Calu3 (cell line): Measurements from ENCODE around the gene GADD45G. TPM values are rescaled to one million over a fixed set of nuclear protein-coding genes. Genes with fewer than 3 reads are reported as not detected.

ENCODE experiments used
- BruUV-seq: library from RNA; stranded (reverse); fragments of 400-500 nt; replicated peaks from 2 replicates; lab custom pipeline; 2021; lab: Mats Ljungman, UMichigan
- CTCF ChIA-PET: fragments of 300-600 bp; sonication (Branson Sonifier 250); formaldehyde crosslinking; loops from one replicate; lab custom pipeline; 2022; ENCODE audit warnings: antibody characterized with exemption; lab: Charles Lee
- DNase-seq: peaks from one replicate; pipeline ENCODE4 v3.0.0; 2022
- H3K27ac Mint-ChIP-seq: one replicate; pipeline ENCODE4 v1.8.0; 2022; ENCODE audit warnings: mixed read lengths; ENCODE audit not compliant: unreplicated experiment
- H3K27me3 Mint-ChIP-seq: one replicate; pipeline ENCODE4 v1.8.0; 2022; ENCODE audit warnings: mixed read lengths; ENCODE audit not compliant: unreplicated experiment
- H3K36me3 Mint-ChIP-seq: one replicate; pipeline ENCODE4 v1.8.0; 2022; ENCODE audit warnings: mild to moderate bottlenecking, moderate library complexity, mixed read lengths; ENCODE audit not compliant: insufficient read depth, unreplicated experiment
- H3K4me1 Mint-ChIP-seq: one replicate; pipeline ENCODE4 v1.8.0; 2022; ENCODE audit warnings: mild to moderate bottlenecking, low read depth, mixed read lengths; ENCODE audit not compliant: unreplicated experiment
- H3K4me3 Mint-ChIP-seq: one replicate; pipeline ENCODE4 v1.8.0; 2022; ENCODE audit warnings: mild to moderate bottlenecking, low read depth, moderate library complexity, mixed read lengths; ENCODE audit not compliant: unreplicated experiment
- H3K9me3 Mint-ChIP-seq: one replicate; pipeline ENCODE4 v1.8.0; 2022; ENCODE audit warnings: low read depth, mixed read lengths; ENCODE audit not compliant: unreplicated experiment
- CTCF ChIP-seq: fragments of 200-600 bp; IDR thresholded peaks from one replicate; pipeline ENCODE4 v1.8.0; 2022; ENCODE audit warnings: antibody characterized with exemption; ENCODE audit not compliant: unreplicated experiment
- intact Hi-C: fragments of 100-400 bp; cut with micrococcal nuclease; formaldehyde crosslinking; loops from one replicate; pipeline ENCODE4 v1.10.0; 2022; ENCODE audit not compliant: unreplicated experiment
- total RNA-seq: library from RNA; stranded (reverse); gene quantifications from 2 replicates; pipeline ENCODE4 v1.2.3, GENCODE V29; 2022

Gene GADD45G
- total RNA-seq, 1 experiment from 2014 or later, result 1.7 TPM

GRCh38 chr9:89631384-89631783 lies 26.6 kb downstream of the GADD45G start:
- H3K27me3 Mint-ChIP-seq, result peaks cover 59% of the 10 kb centered on the region
- BruUV-seq, result no TSS peak
- no peaks in the 10 kb centered on the region for H3K9me3 Mint-ChIP-seq
- H3K36me3 Mint-ChIP-seq, result no peaks in the 10 kb centered on the region
- DNase-seq, result no peak
- intact Hi-C loops, result no loop called here
- no peak overlapping the region for H3K27ac Mint-ChIP-seq
- H3K4me3 Mint-ChIP-seq, result no peak overlapping the region
- H3K4me1 Mint-ChIP-seq, result no peaks in the 10 kb centered on the region
- CTCF ChIA-PET, result no interaction called here
- no peak for TF ChIP-seq CTCF

GRCh38 chr9:89632192-89632733 lies 27.5 kb downstream of the GADD45G start:
- CTCF ChIA-PET, result no interaction called here
- no peak for TF ChIP-seq CTCF
- intact Hi-C loops, result no loop called here
- Mint-ChIP-seq H3K9me3 (no peaks in the 10 kb centered on the region), H3K4me3 (no peak overlapping the region), H3K27me3 (peaks cover 50% of the 10 kb centered on the region), H3K4me1 (no peaks in the 10 kb centered on the region), H3K36me3 (no peaks in the 10 kb centered on the region), H3K27ac (no peak overlapping the region)
- BruUV-seq, result no TSS peak
- DNase-seq, result no peak

GRCh38 chr9:89632736-89633135 lies 27.9 kb downstream of the GADD45G start:
- H3K27me3 Mint-ChIP-seq, result peaks cover 49% of the 10 kb centered on the region
- no peaks in the 10 kb centered on the region for H3K9me3 Mint-ChIP-seq
- H3K27ac Mint-ChIP-seq, result no peak overlapping the region
- no peaks in the 10 kb centered on the region for H3K4me1 Mint-ChIP-seq
- no peak for DNase-seq
- no peaks in the 10 kb centered on the region for H3K36me3 Mint-ChIP-seq
- intact Hi-C loops, result no loop called here
- no TSS peak for BruUV-seq
- CTCF ChIA-PET, result no interaction called here
- no peak overlapping the region for H3K4me3 Mint-ChIP-seq
- TF ChIP-seq CTCF, result no peak

GRCh38 chr9:89633404-89633803 lies 28.6 kb downstream of the GADD45G start:
- Mint-ChIP-seq H3K27me3 (peaks cover 46% of the 10 kb centered on the region), H3K4me3 (no peak overlapping the region), H3K27ac (no peak overlapping the region), H3K9me3 (no peaks in the 10 kb centered on the region), H3K36me3 (no peaks in the 10 kb centered on the region), H3K4me1 (no peaks in the 10 kb centered on the region)
- BruUV-seq, result no TSS peak
- no peak for TF ChIP-seq CTCF
- CTCF ChIA-PET, result interaction anchor here (0.7 kb wide), 1 partner anchor 58 kb away, joined by 3 read pairs; no protein-coding TSS in a partner anchor
- intact Hi-C loops, result no loop called here
- no peak for DNase-seq
